T-helper 22 cell (primary cell): Measurements from ENCODE around the gene KPNA3.

Experiments used
- DNase-seq: peaks from one replicate; pipeline ENCODE4 v3.0.0-alpha.2; 2020; ENCODE audit warnings: low read depth

The KPNA3 gene

DNA sequence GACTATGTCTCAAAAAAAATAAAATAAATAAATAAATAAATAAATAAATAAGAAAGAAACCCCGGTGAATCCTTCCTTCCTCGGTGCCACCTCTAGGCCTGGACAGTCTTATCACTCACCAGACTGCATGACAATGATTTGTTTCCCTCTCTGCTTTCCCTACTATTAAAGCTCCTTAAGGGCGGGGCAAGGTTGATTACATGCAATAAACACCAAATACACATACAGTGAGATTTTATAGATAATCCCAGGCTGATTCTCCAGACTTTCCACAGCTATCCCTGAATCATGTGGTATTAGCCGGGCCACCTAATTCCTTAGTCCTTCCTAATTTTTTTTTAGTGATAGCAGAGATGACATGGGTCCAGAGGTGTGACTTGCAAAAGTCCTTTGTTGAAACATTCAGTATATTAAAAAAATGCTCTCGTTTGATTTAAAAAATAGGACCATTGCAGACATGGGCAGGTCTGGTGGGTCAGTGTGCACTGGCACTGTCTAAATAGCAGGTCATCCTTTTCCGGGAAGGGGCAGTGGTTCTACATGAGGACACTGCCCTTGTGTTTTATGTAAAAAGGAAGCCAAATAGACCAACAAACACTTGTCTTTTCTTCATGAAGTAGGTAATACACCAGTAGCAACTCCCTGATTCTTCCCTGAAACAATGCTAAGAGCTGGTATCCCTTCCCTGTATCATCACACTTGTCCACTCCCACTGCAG lies 115.7 kb downstream of the KPNA3 start:
- DNase-seq, result no peak

- DNase-seq, result no peak
Observed at GRCh38 chr13:49670828-49671227, 121.7 kb downstream of the KPNA3 start.

GRCh38 chr13:49669735-49670309 lies 122.7 kb downstream of the KPNA3 start:
- no peak for DNase-seq

GRCh38 chr13:49667773-49668172 lies 124.7 kb downstream of the KPNA3 start:
- DNase-seq, result no peak

GRCh38 chr13:49664606-49665005 lies 127.9 kb downstream of the KPNA3 start:
- DNase-seq, result no peak

- no peak for DNase-seq
Observed at GRCh38 chr13:49657241-49657641, 135.2 kb downstream of the KPNA3 start.

DNA sequence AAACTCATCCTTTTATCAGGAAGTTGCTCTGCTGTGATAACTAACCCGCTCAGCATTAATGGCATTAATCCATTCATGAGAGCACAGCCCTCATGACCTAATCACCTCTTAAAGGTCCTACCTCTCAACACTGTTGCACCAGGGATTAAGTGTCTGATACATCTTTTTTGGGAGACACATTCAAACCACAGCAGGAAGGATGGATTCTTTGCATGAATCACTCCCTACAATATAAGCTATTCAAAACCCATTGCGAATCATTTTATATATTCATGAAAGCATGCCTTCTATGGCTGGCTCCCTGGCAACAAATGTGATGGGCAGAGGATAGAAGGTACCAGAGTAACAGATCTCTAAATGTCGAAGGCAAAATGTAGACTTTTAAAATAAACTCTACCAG lies 136.6 kb downstream of the KPNA3 start:
- DNase-seq, result no peak

DNA sequence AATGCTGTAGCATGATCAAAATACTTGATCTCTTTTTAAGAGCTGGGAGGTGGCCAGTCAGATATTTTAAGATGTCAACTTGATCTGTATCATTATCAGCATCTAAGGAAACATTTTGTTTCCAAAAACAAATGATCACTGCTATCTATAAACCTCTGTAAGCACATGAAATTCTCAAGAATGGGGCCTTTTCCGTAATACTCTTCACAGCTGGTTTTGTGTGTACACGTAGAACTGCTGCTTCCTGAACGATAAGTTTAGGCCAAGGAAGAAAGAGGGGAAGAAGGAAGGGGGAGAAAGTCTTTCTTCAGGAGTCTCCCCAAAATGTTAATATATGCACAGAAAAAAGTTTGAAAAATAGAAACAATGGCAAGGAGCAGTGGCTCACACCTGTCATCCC lies 138.5 kb downstream of the KPNA3 start:
- no peak for DNase-seq

GRCh38 chr13:49653478-49653877 lies 139.0 kb downstream of the KPNA3 start:
- no peak for DNase-seq

GRCh38 chr13:49652355-49653305 lies 139.9 kb downstream of the KPNA3 start:
- no peak for DNase-seq

GRCh38 chr13:49651570-49652354 lies 140.7 kb downstream of the KPNA3 start:
- DNase-seq, result no peak

DNA sequence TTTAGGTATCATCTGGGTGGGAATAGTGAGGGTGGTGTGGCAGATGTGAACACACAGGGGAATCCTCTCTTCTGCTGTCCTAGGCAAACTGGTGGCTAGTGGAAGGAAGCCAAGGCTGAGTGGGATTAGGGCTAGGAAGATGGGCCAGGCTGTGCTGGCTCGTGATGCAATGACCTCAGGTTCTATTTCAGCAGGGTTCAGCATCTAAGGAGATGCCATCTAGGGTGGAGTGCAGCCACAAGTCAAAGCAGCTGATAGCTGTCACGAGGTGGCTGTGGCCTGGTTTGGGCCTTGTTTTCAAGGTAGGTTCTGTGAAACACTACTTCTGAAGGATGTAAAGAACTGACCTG lies 142.5 kb downstream of the KPNA3 start:
- no peak for DNase-seq
